Liver (tissue), 9 donors: ENCODE measurements around the gene PPP1R14C. TPM values are rescaled to one million over a fixed set of nuclear protein-coding genes. Genes with fewer than 3 reads are reported as not detected.

Source experiments
- DNase-seq: peaks from one replicate; pipeline ENCODE4 v3.0.0-alpha.2; 2017; ENCODE audit warnings: low spot score
- H3K27ac ChIP-seq, 2 donors: one replicate each; pipeline ENCODE4 v1.7.0; 2013; ENCODE audit warnings: inconsistent platforms in 2 of 2, low read length in 2 of 2, control low read depth in 1 of 2, low read depth in 1 of 2, mild to moderate bottlenecking in 1 of 2
- H3K27me3 ChIP-seq, 4 donors: one replicate each; pipeline versions ENCODE4 v1.6.1 to v1.7.0; 2013; ENCODE audit warnings: low read length in 3 of 4, inconsistent platforms in 1 of 4, mild to moderate bottlenecking in 1 of 4, moderate library complexity in 1 of 4; ENCODE audit not compliant: control insufficient read depth in 4 of 4, insufficient read depth in 4 of 4
- H3K36me3 ChIP-seq, 4 donors: one replicate each; pipeline versions ENCODE4 v1.6.1 to v1.7.0; 2013; ENCODE audit warnings: low read length in 3 of 4, mild to moderate bottlenecking in 3 of 4, low read depth in 1 of 4, moderate library complexity in 1 of 4; ENCODE audit not compliant: control insufficient read depth in 4 of 4, insufficient read depth in 3 of 4
- H3K4me1 ChIP-seq, 4 donors: one replicate each; pipeline versions ENCODE4 v1.6.1 to v1.7.0; 2013; ENCODE audit warnings: low read length in 3 of 4, mild to moderate bottlenecking in 3 of 4, moderate library complexity in 1 of 4; ENCODE audit not compliant: control insufficient read depth in 4 of 4, insufficient read depth in 4 of 4
- H3K4me3 ChIP-seq, 3 donors: one replicate each; pipeline versions ENCODE4 v1.6.1 to v1.7.0; 2013; ENCODE audit warnings: low read length in 3 of 3, control low read depth in 1 of 3, low read depth in 1 of 3, mild to moderate bottlenecking in 1 of 3
- H3K9ac ChIP-seq, 2 donors: one replicate each; pipeline ENCODE4 v1.7.0; 2013; ENCODE audit warnings: low read length in 2 of 2, mild to moderate bottlenecking in 2 of 2, moderate library complexity in 2 of 2, control low read depth in 1 of 2, low read depth in 1 of 2
- H3K9me3 ChIP-seq, 4 donors: one replicate each; pipeline versions ENCODE4 v1.6.1 to v1.7.0; 2013; ENCODE audit warnings: low read length in 3 of 4; ENCODE audit not compliant: control insufficient read depth in 4 of 4
- CTCF ChIP-seq: fragments of 150-350 bp; IDR thresholded peaks from 2 replicates; pipeline ENCODE4 v1.5.1; 2017; ENCODE audit warnings: improper control_type of control experiment, low read depth, low read length; ENCODE audit not compliant: missing input control
- EGR1 ChIP-seq, 2 donors: IDR thresholded peaks; 2 replicates each; pipeline ENCODE4 v1.6.1; 2016 to 2018; ENCODE audit warnings: antibody characterized with exemption in 2 of 2, low read depth in 2 of 2
- FOXA1 ChIP-seq: IDR thresholded peaks from 2 replicates; pipeline ENCODE4 v1.6.1; 2016; ENCODE audit warnings: antibody characterized with exemption
- FOXA2 ChIP-seq: IDR thresholded peaks from 2 replicates; pipeline ENCODE4 v1.6.1; 2016; ENCODE audit warnings: antibody characterized with exemption
- GABPA ChIP-seq, 2 donors: IDR thresholded peaks in 1 of 2; conservative IDR thresholded peaks in 1 of 2; 2 replicates each; pipeline ENCODE4 v1.6.1; 2016; ENCODE audit warnings: antibody characterized with exemption in 2 of 2, mild to moderate bottlenecking in 1 of 2, moderate library complexity in 1 of 2
- HNF4A ChIP-seq, 2 donors: conservative IDR thresholded peaks; 2 replicates each; pipeline ENCODE4 v1.6.1; 2016; ENCODE audit warnings: antibody characterized with exemption in 2 of 2, mild to moderate bottlenecking in 2 of 2
- HNF4G ChIP-seq: IDR thresholded peaks from 2 replicates; pipeline ENCODE4 v1.6.1; 2016; ENCODE audit warnings: antibody characterized with exemption
- JUND ChIP-seq, 2 donors: IDR thresholded peaks; 2 replicates each; pipeline ENCODE4 v1.6.1; 2016; ENCODE audit warnings: antibody characterized with exemption in 2 of 2
- NR2F2 ChIP-seq: IDR thresholded peaks from 2 replicates; pipeline ENCODE4 v1.6.1; 2016; ENCODE audit warnings: antibody characterized with exemption
- RAD21 ChIP-seq, 2 donors: IDR thresholded peaks; 2 replicates each; pipeline ENCODE4 v1.6.1; 2016; ENCODE audit warnings: antibody characterized with exemption in 2 of 2, mild to moderate bottlenecking in 2 of 2
- REST ChIP-seq: IDR thresholded peaks from 2 replicates; pipeline ENCODE4 v1.6.1; 2016; ENCODE audit warnings: antibody characterized with exemption, mild to moderate bottlenecking
- RXRA ChIP-seq, 2 donors: IDR thresholded peaks; 2 replicates each; pipeline ENCODE4 v1.6.1; 2017 to 2018; ENCODE audit warnings: antibody characterized with exemption in 2 of 2, mild to moderate bottlenecking in 1 of 2
- SP1 ChIP-seq: IDR thresholded peaks from 2 replicates; pipeline ENCODE4 v1.6.1; 2018; ENCODE audit warnings: antibody characterized with exemption, mild to moderate bottlenecking
- TAF1 ChIP-seq: conservative IDR thresholded peaks from 2 replicates; pipeline ENCODE4 v1.6.1; 2016; ENCODE audit warnings: antibody characterized with exemption, mild to moderate bottlenecking
- YY1 ChIP-seq: IDR thresholded peaks from 2 replicates; pipeline ENCODE4 v1.6.1; 2016; ENCODE audit warnings: antibody characterized with exemption, mild to moderate bottlenecking
- WGBS: extraction: QIAGEN DNeasy Blood & Tissue Kit; methylation state at CpG from one replicate; pipeline ENCODE4 v1.1.7; 2013; 5-methylcytosine and 5-hydroxymethylcytosine counted together
- polyA plus RNA-seq, 2 donors: library from polyadenylated mRNA; stranded (reverse) in 1 of 2; unstranded in 1 of 2; fragments of 200-250 nt in 1 of 2; fragments of >200 nt in 1 of 2; fragmentation: Nextera tagmentation in 1 of 2; extraction: Ambion mirVana in 1 of 2; gene quantifications; one replicate each; pipeline versions ENCODE4 v1.2.1 to v1.2.3, GENCODE V29; 2013 to 2015
- total RNA-seq, 2 donors: library from RNA; depleted of rRNA; stranded (reverse); fragments of >200 nt; gene quantifications; one replicate each; pipeline ENCODE4 v1.2.3, GENCODE V29; 2014
- TF ChIP-seq, protein P1 (sequence below): IDR thresholded peaks from 2 replicates; pipeline ENCODE4 v1.6.1; 2016; ENCODE audit warnings: antibody characterized with exemption
- TF ChIP-seq, protein P2 (sequence below): IDR thresholded peaks from 2 replicates; pipeline ENCODE4 v1.6.1; 2016; ENCODE audit warnings: antibody characterized with exemption
- TF ChIP-seq, protein P3 (sequence below): IDR thresholded peaks from 2 replicates; pipeline ENCODE4 v1.6.1; 2016; ENCODE audit warnings: antibody characterized with exemption
- donor health status: healthy.
- donor health status: healthy.
- donor health status: healthy.
- donor health status: healthy.
- donor health status: healthy.

The PPP1R14C gene
- total and polyA plus RNA-seq, 4 donors = 0.05 TPM; not detected in 3

- no peak for TF ChIP-seq SP1
- TF ChIP-seq FOXA2 = no peak
- TF ChIP-seq REST = no peak
- no peak for TF ChIP-seq RXRA (IDR thresholded peaks at IDR 0.05)
- TF ChIP-seq HNF4A (conservative IDR thresholded peaks at IDR 0.05) = no peak
- TF ChIP-seq, protein P1, sequence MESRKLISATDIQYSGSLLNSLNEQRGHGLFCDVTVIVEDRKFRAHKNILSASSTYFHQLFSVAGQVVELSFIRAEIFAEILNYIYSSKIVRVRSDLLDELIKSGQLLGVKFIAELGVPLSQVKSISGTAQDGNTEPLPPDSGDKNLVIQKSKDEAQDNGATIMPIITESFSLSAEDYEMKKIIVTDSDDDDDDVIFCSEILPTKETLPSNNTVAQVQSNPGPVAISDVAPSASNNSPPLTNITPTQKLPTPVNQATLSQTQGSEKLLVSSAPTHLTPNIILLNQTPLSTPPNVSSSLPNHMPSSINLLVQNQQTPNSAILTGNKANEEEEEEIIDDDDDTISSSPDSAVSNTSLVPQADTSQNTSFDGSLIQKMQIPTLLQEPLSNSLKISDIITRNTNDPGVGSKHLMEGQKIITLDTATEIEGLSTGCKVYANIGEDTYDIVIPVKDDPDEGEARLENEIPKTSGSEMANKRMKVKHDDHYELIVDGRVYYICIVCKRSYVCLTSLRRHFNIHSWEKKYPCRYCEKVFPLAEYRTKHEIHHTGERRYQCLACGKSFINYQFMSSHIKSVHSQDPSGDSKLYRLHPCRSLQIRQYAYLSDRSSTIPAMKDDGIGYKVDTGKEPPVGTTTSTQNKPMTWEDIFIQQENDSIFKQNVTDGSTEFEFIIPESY = no peak
- TF ChIP-seq TAF1 = no peak
- no peak for TF ChIP-seq YY1
- TF ChIP-seq HNF4G = no peak
- TF ChIP-seq JUND (IDR thresholded peaks at IDR 0.05) = no peak
- no peak for TF ChIP-seq GABPA (IDR thresholded peaks at IDR 0.05 in 1 of 2, conservative IDR thresholded peaks at IDR 0.05 in 1 of 2)
- Histone ChIP-seq H3K4me1 (no peaks in the 10 kb centered on the region), H3K27me3 (peaks cover 0 to 3% (median 0%) of the 10 kb centered on the region in 4 donors), H3K4me3 (no peak overlapping the region), H3K9ac (no peak overlapping the region), H3K36me3 (no peaks in the 10 kb centered on the region), H3K9me3 (peaks cover 0 to 3% (median 1%) of the 10 kb centered on the region in 4 donors), H3K27ac (no peak overlapping the region)
- DNase-seq = no peak
- 88% methylated on average over 2 of the region's 2 CpGs for WGBS
Measured at GRCh38 chr6:150286912-150287311, 144.1 kb downstream of the PPP1R14C start.

DNA sequence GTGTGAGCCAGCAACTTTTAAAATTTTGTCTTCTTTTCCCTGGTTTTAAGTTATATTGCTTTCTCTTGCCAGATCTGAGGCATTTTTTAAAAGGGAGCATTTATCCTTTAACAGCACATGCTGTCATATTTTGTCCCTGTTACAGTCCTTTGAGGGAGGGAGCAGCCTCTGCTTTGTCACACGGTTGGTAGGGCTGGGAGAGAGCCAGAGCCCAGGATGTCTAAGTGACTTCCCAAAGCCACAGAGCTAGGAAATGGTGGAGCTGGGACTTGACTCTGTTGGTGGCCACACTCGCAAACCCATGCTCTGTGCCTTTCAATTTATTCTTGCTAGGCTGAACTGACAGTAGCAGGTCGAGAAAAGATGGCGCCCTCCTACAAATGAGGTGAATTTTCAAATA, 145.6 kb downstream of the PPP1R14C start:
- Histone ChIP-seq H3K27me3 (peaks cover 0 to 3% (median 0%) of the 10 kb centered on the region in 4 donors), H3K4me3 (no peak overlapping the region), H3K27ac (no peak overlapping the region), H3K9ac (no peak overlapping the region), H3K4me1 (no peaks in the 10 kb centered on the region), H3K36me3 (no peaks in the 10 kb centered on the region), H3K9me3 (no peaks in the 10 kb centered on the region)
- 85% methylated on average over 4 of the region's 4 CpGs for WGBS
- no peak for DNase-seq
- no peak for TF ChIP-seq FOXA1
- TF ChIP-seq HNF4G = no peak
- TF ChIP-seq TAF1 = no peak
- TF ChIP-seq SP1 = no peak
- TF ChIP-seq RXRA (IDR thresholded peaks at IDR 0.05) = no peak
- TF ChIP-seq RAD21 (IDR thresholded peaks at IDR 0.05) = no peak
- TF ChIP-seq EGR1 (IDR thresholded peaks at IDR 0.05; ENCODE audit: low read depth in 2 of 2) = no peak
- TF ChIP-seq FOXA2 = no peak
- TF ChIP-seq CTCF = no peak
- no peak for TF ChIP-seq GABPA (IDR thresholded peaks at IDR 0.05 in 1 of 2, conservative IDR thresholded peaks at IDR 0.05 in 1 of 2)
- no peak for TF ChIP-seq NR2F2
- TF ChIP-seq, protein P2, sequence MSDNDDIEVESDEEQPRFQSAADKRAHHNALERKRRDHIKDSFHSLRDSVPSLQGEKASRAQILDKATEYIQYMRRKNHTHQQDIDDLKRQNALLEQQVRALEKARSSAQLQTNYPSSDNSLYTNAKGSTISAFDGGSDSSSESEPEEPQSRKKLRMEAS = no peak
- no peak for TF ChIP-seq REST
- TF ChIP-seq JUND (IDR thresholded peaks at IDR 0.05) = no peak
- no peak for TF ChIP-seq HNF4A (conservative IDR thresholded peaks at IDR 0.05)
- TF ChIP-seq, protein P1 = no peak
- TF ChIP-seq, protein P3, sequence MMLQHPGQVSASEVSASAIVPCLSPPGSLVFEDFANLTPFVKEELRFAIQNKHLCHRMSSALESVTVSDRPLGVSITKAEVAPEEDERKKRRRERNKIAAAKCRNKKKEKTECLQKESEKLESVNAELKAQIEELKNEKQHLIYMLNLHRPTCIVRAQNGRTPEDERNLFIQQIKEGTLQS = no peak
- TF ChIP-seq YY1 = no peak
